HEK293 (cell line): Measurements from ENCODE around the gene PI4KA.

Source experiments
- CTCF ChIA-PET: fragments of 350-600 bp; formaldehyde crosslinking; extraction: SDS; loops from one replicate; lab custom pipeline; 2021; ENCODE audit warnings: antibody characterized with exemption; lab: Yijun Ruan, JAX
- POLR2A ChIA-PET: fragments of 300-600 bp; formaldehyde crosslinking; extraction: SDS; loops from one replicate; lab custom pipeline; 2020; ENCODE audit warnings: antibody characterized with exemption, inconsistent platforms; lab: Yijun Ruan, JAX
- H3K27ac ChIP-seq: fragments of 200-500 bp; sonication (Bioruptor generic); 2 replicates; pipeline ENCODE4 v1.5.1; 2014; ENCODE audit warnings: low read depth, low read length, control low read depth, inconsistent platforms; ENCODE audit errors: extremely low read depth
- H3K36me3 ChIP-seq, 2 experiments: fragments of 200-500 bp in 1 of 2; sonication (Bioruptor generic) in 1 of 2; 1 replicate in 1 of 2; 2 replicates in 1 of 2; pipeline ENCODE4 v1.5.1; 2014 to 2017; ENCODE audit warnings: inconsistent platforms in 2 of 2, low read length in 2 of 2; ENCODE audit not compliant: control insufficient read depth in 2 of 2, insufficient read depth in 1 of 2
- H3K4me1 ChIP-seq: fragments of 200-500 bp; sonication (Bioruptor generic); 2 replicates; pipeline ENCODE4 v1.5.1; 2014; ENCODE audit warnings: mild to moderate bottlenecking, low read length, inconsistent platforms; ENCODE audit not compliant: control insufficient read depth, insufficient read depth
- H3K4me3 ChIP-seq: 2 replicates; pipeline ENCODE4 v1.5.1; 2011; ENCODE audit warnings: low read depth, mild to moderate bottlenecking, control low read depth, low read length, moderate library complexity
- H3K9me3 ChIP-seq: fragments of 200-500 bp; sonication (Bioruptor generic); 2 replicates; pipeline ENCODE4 v1.5.1; 2014; ENCODE audit warnings: low read depth, low read length, inconsistent platforms; ENCODE audit not compliant: control insufficient read depth, insufficient read depth
- SCRT2 ChIP-seq: fragments of 450-650 bp; formaldehyde crosslinking; IDR thresholded peaks from 2 replicates; pipeline ENCODE4 v1.5.1; 2016; ENCODE audit warnings: missing biosample characterization, missing genetic modification characterization
- YY1 ChIP-seq: fragments of 450-650 bp; formaldehyde crosslinking; IDR thresholded peaks from 2 replicates; pipeline ENCODE4 v1.5.1; 2018; ENCODE audit warnings: missing biosample characterization, missing genetic modification characterization
- YY2 ChIP-seq: fragments of 450-650 bp; formaldehyde crosslinking; IDR thresholded peaks from 2 replicates; pipeline ENCODE4 v1.5.1; 2016; ENCODE audit warnings: missing biosample characterization, missing genetic modification characterization
- ZBTB20 ChIP-seq: fragments of 450-650 bp; formaldehyde crosslinking; IDR thresholded peaks from 2 replicates; pipeline ENCODE4 v1.5.1; 2016; ENCODE audit warnings: missing biosample characterization, missing genetic modification characterization
- ZBTB7A ChIP-seq: fragments of 450-650 bp; formaldehyde crosslinking; IDR thresholded peaks from 2 replicates; pipeline ENCODE4 v1.5.1; 2016; ENCODE audit warnings: low read depth, missing biosample characterization, missing genetic modification characterization
- ZIC2 ChIP-seq: fragments of 450-650 bp; formaldehyde crosslinking; IDR thresholded peaks from 2 replicates; pipeline ENCODE4 v1.5.1; 2016; ENCODE audit warnings: missing biosample characterization, missing genetic modification characterization
- ZNF112 ChIP-seq: fragments of 450-650 bp; formaldehyde crosslinking; IDR thresholded peaks from 2 replicates; pipeline ENCODE4 v1.5.0; 2017; ENCODE audit warnings: missing biosample characterization, missing genetic modification characterization
- ZNF114 ChIP-seq: fragments of 450-650 bp; formaldehyde crosslinking; IDR thresholded peaks from 2 replicates; pipeline ENCODE4 v1.5.0; 2017; ENCODE audit warnings: missing biosample characterization, missing genetic modification characterization
- ZNF169 ChIP-seq: fragments of 450-650 bp; formaldehyde crosslinking; IDR thresholded peaks from 2 replicates; pipeline ENCODE4 v1.5.1; 2016; ENCODE audit warnings: missing biosample characterization, missing genetic modification characterization
- ZNF292 ChIP-seq: fragments of 450-650 bp; formaldehyde crosslinking; IDR thresholded peaks from 2 replicates; pipeline ENCODE4 v1.5.1; 2016; ENCODE audit warnings: low read depth, missing biosample characterization, missing genetic modification characterization, borderline replicate concordance
- ZNF311 ChIP-seq: fragments of 450-650 bp; formaldehyde crosslinking; IDR thresholded peaks from 2 replicates; pipeline ENCODE4 v1.5.1; 2017; ENCODE audit warnings: missing biosample characterization, missing genetic modification characterization, borderline replicate concordance
- ZNF324 ChIP-seq: fragments of 450-650 bp; formaldehyde crosslinking; IDR thresholded peaks from 2 replicates; pipeline ENCODE4 v1.5.1; 2016; ENCODE audit warnings: missing biosample characterization, missing genetic modification characterization
- ZNF433 ChIP-seq: fragments of 450-650 bp; formaldehyde crosslinking; IDR thresholded peaks from 2 replicates; pipeline ENCODE4 v1.5.1; 2016; ENCODE audit warnings: missing biosample characterization, missing genetic modification characterization, low read depth
- ZNF544 ChIP-seq: fragments of 450-650 bp; formaldehyde crosslinking; IDR thresholded peaks from 2 replicates; pipeline ENCODE4 v1.5.0; 2017; ENCODE audit warnings: missing biosample characterization, missing genetic modification characterization
- ZNF555 ChIP-seq: fragments of 450-650 bp; formaldehyde crosslinking; conservative IDR thresholded peaks from 2 replicates; pipeline ENCODE4 v1.5.1; 2017; ENCODE audit warnings: missing biosample characterization, mild to moderate bottlenecking, missing genetic modification characterization, inconsistent platforms
- ZNF776 ChIP-seq: fragments of 450-650 bp; formaldehyde crosslinking; IDR thresholded peaks from 2 replicates; pipeline ENCODE4 v1.5.0; 2017; ENCODE audit warnings: missing biosample characterization, missing genetic modification characterization, borderline replicate concordance
- TF ChIP-seq, protein P1 (sequence below): fragments of 450-650 bp; formaldehyde crosslinking; IDR thresholded peaks from 2 replicates; pipeline ENCODE4 v1.5.1; 2016; ENCODE audit warnings: missing biosample characterization, missing genetic modification characterization
- TF ChIP-seq, protein P2 (sequence below): fragments of 450-650 bp; formaldehyde crosslinking; IDR thresholded peaks from 2 replicates; pipeline ENCODE4 v1.5.1; 2016; ENCODE audit warnings: missing biosample characterization, missing genetic modification characterization
- TF ChIP-seq, protein P3 (sequence below): fragments of 450-650 bp; formaldehyde crosslinking; IDR thresholded peaks from 2 replicates; pipeline ENCODE4; 2016; ENCODE audit warnings: missing biosample characterization, missing genetic modification characterization
- TF ChIP-seq, protein P4 (sequence below): fragments of 450-650 bp; formaldehyde crosslinking; IDR thresholded peaks from 2 replicates; pipeline ENCODE4 v1.5.1; 2016; ENCODE audit warnings: missing biosample characterization, missing genetic modification characterization
- TF ChIP-seq, protein P5 (sequence below): fragments of 450-650 bp; formaldehyde crosslinking; IDR thresholded peaks from 2 replicates; pipeline ENCODE4 v1.5.1; 2016; ENCODE audit warnings: missing biosample characterization, missing genetic modification characterization
- TF ChIP-seq, protein P6 (sequence below): fragments of 450-650 bp; formaldehyde crosslinking; IDR thresholded peaks from 2 replicates; pipeline ENCODE4 v1.5.1; 2016; ENCODE audit warnings: missing biosample characterization, missing genetic modification characterization

The PI4KA gene

DNA sequence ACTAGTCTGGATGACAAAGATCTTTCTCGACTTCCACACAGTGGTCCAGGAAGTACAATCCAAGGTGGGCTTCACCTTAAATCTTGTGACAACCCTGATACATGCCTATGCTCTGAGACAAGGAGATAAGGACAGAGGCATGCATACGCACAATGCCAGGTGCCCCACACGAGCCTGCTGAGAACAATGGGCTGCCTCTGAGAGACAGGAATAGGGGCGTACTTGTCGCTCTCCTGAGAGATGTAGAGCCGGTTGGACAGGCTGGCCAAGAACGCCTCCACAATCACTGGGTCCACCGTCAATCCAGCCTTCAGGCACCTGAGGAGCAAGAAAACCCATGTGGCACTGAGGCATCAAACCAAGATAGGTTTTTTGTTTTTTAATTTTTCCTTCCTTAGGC, 59.2 kb downstream of the PI4KA start (continued):
- TF ChIP-seq, protein P1, sequence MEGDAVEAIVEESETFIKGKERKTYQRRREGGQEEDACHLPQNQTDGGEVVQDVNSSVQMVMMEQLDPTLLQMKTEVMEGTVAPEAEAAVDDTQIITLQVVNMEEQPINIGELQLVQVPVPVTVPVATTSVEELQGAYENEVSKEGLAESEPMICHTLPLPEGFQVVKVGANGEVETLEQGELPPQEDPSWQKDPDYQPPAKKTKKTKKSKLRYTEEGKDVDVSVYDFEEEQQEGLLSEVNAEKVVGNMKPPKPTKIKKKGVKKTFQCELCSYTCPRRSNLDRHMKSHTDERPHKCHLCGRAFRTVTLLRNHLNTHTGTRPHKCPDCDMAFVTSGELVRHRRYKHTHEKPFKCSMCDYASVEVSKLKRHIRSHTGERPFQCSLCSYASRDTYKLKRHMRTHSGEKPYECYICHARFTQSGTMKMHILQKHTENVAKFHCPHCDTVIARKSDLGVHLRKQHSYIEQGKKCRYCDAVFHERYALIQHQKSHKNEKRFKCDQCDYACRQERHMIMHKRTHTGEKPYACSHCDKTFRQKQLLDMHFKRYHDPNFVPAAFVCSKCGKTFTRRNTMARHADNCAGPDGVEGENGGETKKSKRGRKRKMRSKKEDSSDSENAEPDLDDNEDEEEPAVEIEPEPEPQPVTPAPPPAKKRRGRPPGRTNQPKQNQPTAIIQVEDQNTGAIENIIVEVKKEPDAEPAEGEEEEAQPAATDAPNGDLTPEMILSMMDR (tag by site-specific recombination): no peak
- TF ChIP-seq YY1 (no peak), ZNF433 (tag by site-specific recombination) (no peak)

DNA sequence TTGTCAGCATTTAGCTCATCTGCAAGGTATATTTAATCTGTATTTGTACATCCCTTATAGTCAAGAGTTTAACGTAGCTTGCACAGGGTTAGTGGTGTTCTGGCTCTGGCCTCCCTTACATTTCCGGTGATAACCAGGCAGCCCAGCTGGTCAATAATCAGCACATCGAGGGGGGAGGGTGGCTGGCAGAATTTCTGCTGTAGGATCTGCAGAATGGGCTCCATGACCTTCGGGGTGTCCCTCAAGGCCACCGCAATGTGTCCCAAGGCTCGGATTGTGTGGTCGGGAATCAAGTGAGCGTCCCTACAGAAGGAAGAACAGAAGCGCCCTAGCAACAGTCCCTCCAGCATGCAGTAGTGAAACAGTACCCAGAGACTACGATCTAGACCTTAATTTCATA, 59.6 kb downstream of the PI4KA start:
- TF ChIP-seq, protein P2, sequence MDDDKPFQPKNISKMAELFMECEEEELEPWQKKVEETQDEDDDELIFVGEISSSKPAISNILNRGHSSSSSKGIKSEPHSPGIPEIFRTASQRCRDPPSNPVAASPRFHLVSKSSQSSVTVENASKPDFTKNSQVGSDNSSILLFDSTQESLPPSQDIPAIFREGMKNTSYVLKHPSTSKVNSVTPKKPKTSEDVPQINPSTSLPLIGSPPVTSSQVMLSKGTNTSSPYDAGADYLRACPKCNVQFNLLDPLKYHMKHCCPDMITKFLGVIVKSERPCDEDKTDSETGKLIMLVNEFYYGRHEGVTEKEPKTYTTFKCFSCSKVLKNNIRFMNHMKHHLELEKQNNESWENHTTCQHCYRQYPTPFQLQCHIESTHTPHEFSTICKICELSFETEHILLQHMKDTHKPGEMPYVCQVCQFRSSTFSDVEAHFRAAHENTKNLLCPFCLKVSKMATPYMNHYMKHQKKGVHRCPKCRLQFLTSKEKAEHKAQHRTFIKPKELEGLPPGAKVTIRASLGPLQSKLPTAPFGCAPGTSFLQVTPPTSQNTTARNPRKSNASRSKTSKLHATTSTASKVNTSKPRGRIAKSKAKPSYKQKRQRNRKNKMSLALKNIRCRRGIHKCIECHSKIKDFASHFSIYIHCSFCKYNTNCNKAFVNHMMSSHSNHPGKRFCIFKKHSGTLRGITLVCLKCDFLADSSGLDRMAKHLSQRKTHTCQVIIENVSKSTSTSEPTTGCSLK (tag by site-specific recombination): no peak
- no peak for TF ChIP-seq ZBTB7A
- TF ChIP-seq ZIC2 (tag by site-specific recombination): no peak
- TF ChIP-seq, protein P3, sequence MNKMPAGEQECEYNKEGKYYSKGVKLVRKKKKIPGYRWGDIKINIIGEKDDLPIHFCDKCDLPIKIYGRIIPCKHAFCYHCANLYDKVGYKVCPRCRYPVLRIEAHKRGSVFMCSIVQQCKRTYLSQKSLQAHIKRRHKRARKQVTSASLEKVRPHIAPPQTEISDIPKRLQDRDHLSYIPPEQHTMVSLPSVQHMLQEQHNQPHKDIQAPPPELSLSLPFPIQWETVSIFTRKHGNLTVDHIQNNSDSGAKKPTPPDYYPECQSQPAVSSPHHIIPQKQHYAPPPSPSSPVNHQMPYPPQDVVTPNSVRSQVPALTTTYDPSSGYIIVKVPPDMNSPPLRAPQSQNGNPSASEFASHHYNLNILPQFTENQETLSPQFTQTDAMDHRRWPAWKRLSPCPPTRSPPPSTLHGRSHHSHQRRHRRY: no peak
- no peak for TF ChIP-seq ZNF169 (tag by site-specific recombination)
- TF ChIP-seq ZNF544 (tag by site-specific recombination): no peak
- TF ChIP-seq ZBTB20 (tag by site-specific recombination): no peak
- TF ChIP-seq ZNF114: no peak
- TF ChIP-seq, protein P4, sequence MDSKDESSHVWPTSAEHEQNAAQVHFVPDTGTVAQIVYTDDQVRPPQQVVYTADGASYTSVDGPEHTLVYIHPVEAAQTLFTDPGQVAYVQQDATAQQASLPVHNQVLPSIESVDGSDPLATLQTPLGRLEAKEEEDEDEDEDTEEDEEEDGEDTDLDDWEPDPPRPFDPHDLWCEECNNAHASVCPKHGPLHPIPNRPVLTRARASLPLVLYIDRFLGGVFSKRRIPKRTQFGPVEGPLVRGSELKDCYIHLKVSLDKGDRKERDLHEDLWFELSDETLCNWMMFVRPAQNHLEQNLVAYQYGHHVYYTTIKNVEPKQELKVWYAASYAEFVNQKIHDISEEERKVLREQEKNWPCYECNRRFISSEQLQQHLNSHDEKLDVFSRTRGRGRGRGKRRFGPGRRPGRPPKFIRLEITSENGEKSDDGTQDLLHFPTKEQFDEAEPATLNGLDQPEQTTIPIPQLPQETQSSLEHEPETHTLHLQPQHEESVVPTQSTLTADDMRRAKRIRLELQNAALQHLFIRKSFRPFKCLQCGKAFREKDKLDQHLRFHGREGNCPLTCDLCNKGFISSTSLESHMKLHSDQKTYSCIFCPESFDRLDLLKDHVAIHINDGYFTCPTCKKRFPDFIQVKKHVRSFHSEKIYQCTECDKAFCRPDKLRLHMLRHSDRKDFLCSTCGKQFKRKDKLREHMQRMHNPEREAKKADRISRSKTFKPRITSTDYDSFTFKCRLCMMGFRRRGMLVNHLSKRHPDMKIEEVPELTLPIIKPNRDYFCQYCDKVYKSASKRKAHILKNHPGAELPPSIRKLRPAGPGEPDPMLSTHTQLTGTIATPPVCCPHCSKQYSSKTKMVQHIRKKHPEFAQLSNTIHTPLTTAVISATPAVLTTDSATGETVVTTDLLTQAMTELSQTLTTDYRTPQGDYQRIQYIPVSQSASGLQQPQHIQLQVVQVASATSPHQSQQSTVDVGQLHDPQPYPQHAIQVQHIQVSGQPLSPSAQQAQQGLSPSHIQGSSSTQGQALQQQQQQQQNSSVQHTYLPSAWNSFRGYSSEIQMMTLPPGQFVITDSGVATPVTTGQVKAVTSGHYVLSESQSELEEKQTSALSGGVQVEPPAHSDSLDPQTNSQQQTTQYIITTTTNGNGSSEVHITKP (tag by site-specific recombination): no peak
- no peak for TF ChIP-seq ZNF311 (tag by site-specific recombination)
- no peak for TF ChIP-seq YY2 (tag by site-specific recombination)
- TF ChIP-seq ZNF555 (tag by site-specific recombination): no peak
- TF ChIP-seq ZNF776 (tag by site-specific recombination): no peak
- TF ChIP-seq, protein P5, sequence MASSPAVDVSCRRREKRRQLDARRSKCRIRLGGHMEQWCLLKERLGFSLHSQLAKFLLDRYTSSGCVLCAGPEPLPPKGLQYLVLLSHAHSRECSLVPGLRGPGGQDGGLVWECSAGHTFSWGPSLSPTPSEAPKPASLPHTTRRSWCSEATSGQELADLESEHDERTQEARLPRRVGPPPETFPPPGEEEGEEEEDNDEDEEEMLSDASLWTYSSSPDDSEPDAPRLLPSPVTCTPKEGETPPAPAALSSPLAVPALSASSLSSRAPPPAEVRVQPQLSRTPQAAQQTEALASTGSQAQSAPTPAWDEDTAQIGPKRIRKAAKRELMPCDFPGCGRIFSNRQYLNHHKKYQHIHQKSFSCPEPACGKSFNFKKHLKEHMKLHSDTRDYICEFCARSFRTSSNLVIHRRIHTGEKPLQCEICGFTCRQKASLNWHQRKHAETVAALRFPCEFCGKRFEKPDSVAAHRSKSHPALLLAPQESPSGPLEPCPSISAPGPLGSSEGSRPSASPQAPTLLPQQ (tag by site-specific recombination): no peak
- TF ChIP-seq ZNF112: no peak
- no peak for TF ChIP-seq ZNF324 (tag by site-specific recombination)
- no peak for TF ChIP-seq ZNF292
- TF ChIP-seq SCRT2 (tag by site-specific recombination): no peak
- TF ChIP-seq, protein P6, sequence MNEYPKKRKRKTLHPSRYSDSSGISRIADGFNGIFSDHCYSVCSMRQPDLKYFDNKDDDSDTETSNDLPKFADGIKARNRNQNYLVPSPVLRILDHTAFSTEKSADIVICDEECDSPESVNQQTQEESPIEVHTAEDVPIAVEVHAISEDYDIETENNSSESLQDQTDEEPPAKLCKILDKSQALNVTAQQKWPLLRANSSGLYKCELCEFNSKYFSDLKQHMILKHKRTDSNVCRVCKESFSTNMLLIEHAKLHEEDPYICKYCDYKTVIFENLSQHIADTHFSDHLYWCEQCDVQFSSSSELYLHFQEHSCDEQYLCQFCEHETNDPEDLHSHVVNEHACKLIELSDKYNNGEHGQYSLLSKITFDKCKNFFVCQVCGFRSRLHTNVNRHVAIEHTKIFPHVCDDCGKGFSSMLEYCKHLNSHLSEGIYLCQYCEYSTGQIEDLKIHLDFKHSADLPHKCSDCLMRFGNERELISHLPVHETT (tag by site-specific recombination): no peak
- H3K36me3 ChIP-seq: peaks cover 9 to 91% of the 10 kb centered on the region in 2 experiments; a peak in 2 of 3 replicates
- H3K9me3 ChIP-seq: no peaks in the 10 kb centered on the region
- POLR2A ChIA-PET: no interaction called here
- CTCF ChIA-PET: interaction anchor here (0.7 to 1.4 kb wide), 4 partner anchors 12 to 193 kb away, joined by 3 to 13 read pairs (median 4); no protein-coding TSS in a partner anchor
- no peak overlapping the region for H3K27ac ChIP-seq
- H3K4me1 ChIP-seq: no peaks in the 10 kb centered on the region
- H3K4me3 ChIP-seq: no peak overlapping the region
